Activated T-cell treated with anti-CD3 and anti-CD28 coated beads for 1 hour (primary cell): ENCODE results near the gene PCDH9.

Experiments used
- DNase-seq: peaks from one replicate; pipeline ENCODE4 v3.0.0-alpha.2; 2020; ENCODE audit warnings: low read depth

Gene PCDH9, protein sequence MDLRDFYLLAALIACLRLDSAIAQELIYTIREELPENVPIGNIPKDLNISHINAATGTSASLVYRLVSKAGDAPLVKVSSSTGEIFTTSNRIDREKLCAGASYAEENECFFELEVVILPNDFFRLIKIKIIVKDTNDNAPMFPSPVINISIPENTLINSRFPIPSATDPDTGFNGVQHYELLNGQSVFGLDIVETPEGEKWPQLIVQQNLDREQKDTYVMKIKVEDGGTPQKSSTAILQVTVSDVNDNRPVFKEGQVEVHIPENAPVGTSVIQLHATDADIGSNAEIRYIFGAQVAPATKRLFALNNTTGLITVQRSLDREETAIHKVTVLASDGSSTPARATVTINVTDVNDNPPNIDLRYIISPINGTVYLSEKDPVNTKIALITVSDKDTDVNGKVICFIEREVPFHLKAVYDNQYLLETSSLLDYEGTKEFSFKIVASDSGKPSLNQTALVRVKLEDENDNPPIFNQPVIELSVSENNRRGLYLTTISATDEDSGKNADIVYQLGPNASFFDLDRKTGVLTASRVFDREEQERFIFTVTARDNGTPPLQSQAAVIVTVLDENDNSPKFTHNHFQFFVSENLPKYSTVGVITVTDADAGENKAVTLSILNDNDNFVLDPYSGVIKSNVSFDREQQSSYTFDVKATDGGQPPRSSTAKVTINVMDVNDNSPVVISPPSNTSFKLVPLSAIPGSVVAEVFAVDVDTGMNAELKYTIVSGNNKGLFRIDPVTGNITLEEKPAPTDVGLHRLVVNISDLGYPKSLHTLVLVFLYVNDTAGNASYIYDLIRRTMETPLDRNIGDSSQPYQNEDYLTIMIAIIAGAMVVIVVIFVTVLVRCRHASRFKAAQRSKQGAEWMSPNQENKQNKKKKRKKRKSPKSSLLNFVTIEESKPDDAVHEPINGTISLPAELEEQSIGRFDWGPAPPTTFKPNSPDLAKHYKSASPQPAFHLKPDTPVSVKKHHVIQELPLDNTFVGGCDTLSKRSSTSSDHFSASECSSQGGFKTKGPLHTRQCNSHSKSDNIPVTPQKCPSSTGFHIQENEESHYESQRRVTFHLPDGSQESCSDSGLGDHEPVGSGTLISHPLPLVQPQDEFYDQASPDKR (N-terminal part only)

DNA sequence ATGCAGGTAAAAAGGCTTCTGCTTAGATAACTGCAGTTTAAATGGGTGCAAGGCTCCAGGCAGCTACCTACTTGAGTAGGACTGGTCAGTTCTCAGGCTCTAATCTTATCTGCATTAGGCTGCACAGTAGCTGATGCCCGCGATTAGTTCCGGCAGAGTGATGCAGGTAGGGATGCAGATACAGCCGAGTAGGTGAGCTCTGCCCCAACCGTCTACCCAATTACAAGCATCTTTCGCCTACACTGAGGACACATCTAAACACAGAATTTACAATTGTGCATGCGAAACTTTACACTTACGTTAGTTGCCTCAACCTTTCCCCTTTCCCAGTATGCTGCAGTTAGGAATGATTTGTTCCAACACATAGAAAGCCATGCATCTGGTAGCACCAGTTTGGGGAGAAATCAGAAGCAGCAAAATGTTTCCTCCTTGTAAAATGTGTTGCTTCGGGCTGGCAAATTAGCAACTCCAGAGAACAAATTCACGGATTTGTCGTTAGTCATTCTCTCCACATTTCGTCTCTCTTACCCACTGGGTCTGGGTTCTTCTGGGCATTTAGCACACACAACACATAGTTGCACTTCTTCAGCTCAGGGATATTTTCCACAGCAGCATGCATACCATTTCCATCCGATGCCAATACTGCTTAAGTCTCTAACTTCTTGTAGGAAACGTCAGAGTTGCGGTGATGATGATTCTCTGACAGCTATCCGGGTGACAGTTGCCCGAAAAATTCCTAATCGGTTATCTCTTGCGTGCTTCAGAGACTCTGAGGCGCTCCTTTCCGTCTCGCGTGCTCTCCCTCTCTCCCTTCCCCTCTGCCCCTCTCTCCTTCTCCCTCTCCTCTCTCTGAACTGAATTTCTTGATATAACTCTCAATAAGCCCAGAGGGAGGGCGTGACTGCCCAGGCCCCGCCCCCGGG is at the start of gene PCDH9:
Gene PCDH9, minus strand, starts transcription at position 856 of the 923 bp plus-strand sequence. CDS start 1,896 bp downstream, outside the sequence.
- no peak for DNase-seq

DNA sequence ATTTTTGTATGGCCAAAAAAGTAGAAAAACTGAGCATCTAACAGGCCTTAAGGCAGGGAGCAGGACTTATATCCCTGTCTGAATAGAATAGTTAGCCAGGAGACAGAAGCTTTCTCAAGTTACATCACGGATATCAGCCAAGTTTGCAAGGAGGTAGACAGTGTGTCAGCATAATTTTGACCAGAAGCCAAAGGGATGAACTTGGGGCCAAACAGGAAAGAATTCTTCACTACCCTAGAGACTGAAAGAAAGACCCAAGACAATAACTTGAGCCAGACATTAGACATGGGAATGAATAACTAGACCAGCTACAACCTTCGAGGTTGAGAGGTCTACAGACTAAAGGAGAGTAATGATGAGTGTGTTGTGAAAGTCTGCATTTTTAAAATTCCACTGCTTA is 48.1 kb upstream of the PCDH9 start:
- DNase-seq: no peak

DNA sequence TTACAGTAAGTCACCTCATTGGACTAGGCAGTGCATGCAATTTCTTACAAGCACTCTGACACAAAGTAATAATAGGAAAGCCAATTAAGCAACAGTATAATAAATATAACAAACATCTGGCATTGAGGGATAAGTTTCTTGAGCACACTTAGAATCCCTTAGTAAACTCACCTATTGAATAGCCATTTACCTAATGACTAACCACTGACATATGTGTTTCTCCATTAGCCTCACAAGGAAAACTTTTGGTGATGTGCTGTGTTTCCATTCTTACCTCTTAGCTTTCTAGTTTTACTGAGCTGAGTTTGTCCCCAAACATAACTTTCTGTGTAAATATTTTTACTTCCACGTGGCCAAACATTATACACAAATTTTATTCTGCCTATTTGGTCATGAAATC is 47.4 kb upstream of the PCDH9 start:
- DNase-seq: no peak

DNA sequence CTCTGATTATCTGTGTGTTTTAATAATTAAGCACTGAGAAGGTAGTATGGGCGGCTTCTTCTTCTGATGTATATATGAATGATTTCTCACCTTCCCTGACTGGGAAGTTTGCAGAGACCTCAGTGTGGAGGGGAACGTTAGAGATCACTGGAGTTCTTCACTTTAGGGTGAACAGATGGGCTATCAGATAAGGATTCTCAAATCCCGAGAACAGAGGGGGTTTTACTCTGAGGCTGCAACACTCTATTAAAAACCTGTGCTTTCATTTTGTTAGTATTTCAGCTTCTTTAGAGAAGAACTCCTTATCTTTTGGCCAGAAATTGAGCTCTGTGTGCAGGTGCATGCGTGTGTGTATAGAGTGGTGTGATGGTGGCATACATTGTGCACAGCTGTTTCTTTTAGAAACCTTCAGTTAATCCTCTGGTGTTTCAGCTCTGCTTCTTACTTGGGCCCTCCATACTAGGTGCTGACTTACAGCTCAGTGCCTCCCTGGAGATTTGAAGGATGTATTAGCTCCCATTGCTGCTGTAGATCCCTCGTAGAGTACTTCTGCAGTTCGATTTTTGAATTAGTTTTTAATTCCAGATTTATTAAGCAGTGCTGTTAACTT is 45.3 kb upstream of the PCDH9 start:
- DNase-seq: no peak

DNA sequence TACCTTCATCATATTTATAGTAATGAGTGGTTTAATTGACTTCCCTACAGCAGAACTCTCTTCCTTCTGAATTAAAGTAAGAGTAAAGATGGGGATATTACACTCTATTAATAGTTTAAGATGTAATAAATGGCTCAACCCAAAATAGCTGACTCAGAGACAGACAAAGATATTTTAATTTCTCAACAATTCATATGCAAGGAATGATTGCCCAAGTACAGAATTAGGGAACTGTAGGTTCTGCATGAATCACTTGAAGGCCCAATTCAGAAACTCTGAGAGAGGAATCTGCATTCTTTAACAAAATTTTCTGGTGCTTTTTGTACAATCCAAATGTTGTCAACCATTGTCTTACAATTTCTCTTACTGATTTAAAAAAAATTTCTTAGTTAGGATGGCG is 42.9 kb upstream of the PCDH9 start:
- DNase-seq: no peak

DNA sequence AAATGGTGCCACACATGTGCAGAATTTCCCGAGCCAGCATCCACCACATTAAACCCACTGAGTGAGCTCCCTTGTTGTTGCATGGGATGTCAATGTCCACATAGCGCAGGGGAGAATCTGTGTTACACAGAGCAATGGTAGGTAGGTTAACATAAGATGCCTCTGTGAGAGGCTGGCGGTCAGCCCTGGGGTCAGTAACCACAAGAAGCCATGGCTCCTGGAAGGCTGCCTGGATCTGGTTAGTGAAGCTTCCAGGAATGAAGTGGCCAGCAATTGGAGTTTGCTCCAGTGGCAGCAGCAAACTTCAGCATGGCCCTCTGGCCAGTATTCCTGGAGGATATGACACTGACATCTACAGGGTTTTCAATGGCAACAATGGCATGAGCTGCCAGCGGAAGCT is 37.0 kb upstream of the PCDH9 start:
- no peak for DNase-seq

DNA sequence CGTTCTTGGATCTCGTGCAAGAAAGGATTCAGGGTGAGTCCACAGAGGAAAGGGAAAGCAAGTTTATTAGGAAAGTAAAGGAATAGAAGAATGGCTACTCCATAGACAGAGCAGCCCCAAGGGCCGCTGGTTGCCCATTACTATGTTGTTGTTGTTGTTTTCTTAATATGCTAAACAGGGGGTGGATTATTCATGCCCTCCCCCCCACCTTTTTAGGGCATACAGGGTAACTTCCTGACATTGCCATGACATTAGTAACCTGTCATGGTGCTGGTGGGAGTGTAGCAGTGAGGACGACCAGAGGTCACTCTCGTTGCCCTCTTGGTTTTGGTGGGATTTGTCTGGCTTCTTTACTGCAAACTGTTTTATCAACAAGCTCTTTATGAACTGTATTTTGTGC is 29.1 kb upstream of the PCDH9 start:
- DNase-seq: no peak

DNA sequence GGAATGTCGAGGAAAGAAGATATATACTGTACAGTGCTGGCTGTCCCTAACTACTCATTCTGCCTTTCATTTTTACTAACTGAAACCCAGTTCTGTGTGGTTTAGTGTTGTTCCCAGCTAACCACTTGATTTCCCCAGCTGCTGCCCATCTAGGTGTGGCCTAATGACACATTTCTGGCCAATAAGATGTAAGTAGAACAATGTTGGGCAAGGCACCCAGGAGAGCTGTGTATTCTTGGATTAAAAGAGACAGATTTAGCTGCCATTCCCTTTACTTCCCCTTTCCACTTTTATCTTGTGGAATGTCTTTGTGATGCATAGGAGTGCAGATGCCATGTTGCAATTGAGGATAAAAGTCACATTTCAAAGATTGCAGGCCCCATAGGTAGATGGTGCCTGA is 28.3 kb upstream of the PCDH9 start:
- DNase-seq: no peak

DNA sequence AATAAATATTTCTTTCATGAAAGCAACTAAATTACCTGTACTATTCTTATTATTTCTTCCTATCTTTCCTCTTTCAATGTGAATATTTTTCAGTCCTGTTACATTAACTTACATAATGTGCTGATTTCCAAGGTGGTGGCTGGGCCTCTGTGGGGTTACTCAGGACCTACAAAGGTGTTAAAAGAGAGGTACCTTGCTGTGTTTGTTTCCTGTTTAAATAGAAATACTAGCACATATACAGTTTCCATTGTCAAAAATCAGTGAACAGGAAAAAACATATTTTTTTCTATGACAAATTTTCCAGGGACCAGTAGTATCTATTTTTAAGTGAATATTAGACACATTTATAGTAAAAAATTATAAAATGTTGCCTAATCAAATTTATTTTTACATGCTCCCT is 8.7 kb upstream of the PCDH9 start:
- DNase-seq: no peak

DNA sequence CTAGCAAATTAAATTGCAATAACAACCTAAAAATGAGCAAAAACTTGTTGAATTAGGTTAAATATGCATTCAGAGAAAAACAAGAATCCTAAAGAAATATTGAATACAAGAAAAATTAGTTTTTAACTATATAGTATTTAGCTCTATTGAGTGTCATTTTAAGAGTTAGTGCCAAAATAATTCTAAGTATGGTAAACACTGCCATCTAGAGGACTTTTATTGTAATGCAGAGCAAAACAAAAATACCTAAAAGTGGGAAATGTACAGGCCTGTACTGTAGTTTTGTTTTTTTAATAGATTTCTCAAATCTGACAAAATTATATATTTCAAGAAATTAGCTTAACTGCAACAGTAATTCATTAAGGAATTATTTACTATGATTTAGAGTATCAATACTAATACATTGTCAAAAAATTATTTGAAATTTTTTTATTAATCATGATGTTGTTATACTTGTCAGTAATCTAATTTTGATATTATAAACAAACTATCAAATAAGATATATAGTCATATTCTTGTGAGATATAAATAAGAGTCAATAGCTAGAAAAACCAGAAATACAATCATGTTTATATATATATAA is 8.2 kb upstream of the PCDH9 start:
- no peak for DNase-seq

DNA sequence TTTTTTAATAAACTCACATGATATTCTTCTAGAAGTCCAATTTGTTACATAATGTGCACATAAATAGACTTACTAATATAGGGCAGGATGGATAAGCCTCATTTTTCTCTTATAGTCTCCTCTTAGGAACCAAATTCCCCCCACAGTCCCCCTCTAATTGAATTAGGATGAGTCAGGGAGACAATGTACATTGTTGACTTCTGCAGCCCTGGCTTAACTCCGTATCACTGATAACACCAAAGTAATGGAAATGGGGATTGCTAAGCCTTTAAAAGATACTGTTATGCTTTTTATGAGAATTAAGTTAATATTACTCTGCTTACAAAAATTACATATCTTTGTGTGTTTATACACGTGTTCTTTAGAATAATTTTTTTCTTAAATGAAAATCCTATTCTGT is 5.1 kb upstream of the PCDH9 start:
- DNase-seq: no peak

DNA sequence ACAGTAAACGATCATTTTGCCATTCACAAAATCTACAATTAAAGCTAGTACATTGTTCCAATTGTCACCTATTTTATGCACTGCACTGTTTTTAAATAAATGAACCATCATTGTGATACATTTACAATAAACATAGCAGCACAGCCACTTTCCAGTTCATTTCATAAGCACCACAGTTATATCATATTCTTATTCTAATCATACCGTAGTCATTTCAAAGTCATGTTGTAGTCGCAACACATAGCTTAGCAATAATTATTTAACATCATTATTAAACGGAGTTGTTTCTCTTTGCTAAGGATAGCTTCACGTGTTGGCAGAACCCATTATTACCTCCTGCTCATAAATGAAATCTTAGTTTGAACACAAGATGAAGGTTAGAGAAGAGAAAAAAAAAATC is 2.2 kb upstream of the PCDH9 start:
- no peak for DNase-seq

DNA sequence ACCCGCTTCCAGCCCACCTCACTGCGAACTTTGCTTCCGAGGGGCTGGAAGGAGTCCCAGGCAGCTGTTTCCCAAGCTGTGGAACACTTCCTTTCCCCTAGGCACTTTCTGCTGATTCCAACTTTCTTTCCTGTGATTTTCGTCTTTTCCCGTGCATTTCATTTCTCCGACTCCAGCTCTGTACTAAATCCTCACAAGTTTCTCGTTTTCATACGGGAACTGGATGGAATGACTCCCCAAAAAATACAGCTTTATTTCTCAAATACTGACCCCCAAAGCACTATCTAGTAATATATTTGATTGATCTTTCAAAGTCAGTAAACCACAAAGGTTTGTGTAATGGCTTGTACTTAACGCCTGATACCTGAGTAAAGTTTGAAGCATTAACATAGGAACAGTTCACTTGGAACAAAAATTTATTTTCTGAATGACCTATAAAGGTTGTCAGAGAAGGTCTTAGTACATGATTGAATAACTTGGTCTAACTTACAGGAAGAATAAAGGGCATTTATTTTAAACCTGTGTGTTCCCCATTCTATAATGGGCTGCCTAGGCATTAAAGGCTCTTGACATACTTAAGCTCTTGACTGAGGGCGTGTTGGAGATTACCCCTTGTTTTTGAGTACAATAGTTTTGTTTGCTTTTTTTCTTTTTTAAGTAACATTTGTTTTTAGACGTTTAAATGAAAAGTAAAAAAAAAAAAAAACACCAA is 1.3 kb upstream of the PCDH9 start:
- no peak for DNase-seq

DNA sequence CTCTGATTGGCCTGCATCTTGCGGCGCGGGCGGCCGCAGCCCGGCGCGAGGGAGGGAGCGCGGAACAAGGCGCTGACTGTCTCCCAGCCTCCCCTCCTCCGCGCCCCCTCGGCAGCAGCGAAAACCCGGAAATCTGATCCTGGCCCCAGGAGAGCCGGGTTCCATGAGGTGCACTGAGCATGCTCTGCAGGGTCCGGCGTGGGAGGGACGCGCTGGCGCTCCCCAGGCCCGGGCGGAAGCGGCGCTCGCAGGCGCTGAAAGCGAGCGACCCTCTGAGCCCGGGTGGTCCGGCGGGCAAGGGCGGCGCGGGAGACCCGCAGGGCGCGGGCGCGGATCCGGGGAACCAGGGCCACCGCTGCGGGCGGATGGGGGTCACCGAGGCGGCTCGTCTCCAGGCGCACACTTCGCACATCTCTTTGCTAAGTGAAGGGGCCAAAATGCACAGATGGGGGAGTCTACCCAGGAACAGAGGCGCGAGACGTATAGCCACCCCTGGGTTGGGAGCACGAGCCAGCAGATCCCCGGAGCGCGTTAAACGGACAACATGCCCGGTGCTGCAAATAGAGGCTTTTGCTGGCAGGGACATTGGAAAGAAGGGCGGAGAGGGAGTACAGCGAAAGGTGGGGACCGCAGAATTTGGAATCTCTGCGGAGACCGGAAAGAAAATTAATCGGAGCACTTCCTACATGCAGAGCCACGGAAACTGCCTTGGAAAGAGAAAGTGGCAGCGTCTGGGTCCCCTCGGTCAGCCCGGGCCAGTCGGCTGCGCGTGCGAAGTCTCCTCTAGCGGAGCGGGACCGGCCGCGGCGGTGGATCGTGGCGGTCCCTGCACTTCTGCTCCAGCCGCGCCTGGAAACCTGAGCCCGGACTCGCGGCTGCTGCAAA is 510 bp upstream of the PCDH9 start:
- peak; percentile 63 for DNase-seq

DNA sequence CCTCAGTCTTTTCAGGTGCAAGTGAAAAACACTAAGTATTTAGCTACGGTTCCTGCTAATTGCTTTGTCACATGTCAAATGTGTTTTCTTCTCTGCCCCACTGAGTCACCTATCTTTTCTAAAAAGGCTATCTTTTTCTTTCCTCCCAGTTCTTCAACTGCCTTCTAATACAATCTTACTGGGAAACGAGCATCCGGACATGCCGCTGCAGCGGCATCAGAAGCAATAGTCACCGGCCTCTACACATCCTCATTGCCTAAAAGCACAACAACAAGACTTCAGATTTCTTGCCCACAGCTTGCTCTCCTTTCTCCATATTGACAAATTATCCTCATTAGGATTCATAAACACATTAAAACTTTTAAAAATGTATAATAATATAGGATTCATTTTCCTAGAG is 1.2 kb downstream of the PCDH9 start:
- DNase-seq: no peak

DNA sequence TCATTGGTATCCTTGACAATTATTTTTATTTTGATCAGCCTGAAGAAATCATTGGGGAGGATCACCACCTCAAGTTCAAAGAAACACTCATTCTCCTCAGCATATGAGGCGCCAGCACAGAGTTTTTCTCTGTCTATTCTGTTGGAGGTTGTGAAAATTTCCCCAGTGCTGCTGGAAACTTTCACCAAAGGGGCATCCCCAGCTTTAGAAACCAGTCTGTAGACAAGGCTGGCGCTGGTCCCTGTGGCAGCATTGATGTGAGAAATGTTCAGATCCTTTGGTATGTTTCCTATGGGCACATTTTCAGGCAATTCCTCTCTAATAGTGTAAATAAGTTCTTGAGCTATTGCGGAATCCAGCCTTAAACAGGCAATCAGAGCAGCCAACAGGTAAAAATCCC is 2.1 kb downstream of the PCDH9 start:
- no peak for DNase-seq

DNA sequence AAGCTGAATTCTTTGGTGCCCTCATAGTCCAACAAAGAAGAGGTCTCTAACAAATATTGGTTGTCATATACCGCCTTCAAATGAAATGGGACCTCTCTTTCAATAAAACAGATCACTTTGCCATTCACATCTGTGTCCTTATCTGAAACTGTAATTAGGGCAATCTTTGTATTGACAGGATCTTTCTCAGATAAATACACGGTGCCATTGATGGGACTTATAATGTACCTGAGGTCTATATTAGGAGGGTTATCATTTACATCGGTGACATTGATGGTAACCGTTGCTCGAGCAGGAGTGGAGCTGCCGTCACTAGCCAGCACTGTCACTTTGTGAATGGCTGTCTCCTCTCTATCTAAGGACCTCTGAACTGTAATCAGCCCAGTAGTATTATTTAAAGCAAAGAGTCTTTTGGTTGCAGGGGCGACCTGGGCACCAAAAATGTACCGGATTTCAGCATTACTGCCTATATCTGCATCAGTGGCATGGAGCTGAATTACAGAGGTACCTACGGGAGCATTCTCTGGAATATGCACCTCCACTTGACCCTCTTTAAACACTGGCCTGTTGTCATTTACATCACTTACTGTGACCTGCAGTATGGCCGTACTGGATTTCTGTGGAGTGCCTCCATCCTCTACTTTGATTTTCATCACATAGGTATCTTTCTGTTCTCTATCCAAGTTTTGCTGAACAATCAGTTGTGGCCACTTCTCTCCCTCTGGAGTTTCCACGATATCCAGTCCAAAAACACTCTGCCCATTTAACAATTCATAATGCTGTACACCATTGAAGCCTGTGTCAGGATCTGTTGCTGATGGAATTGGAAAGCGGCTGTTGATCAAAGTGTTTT is 2.8 kb downstream of the PCDH9 start:
- DNase-seq: no peak

DNA sequence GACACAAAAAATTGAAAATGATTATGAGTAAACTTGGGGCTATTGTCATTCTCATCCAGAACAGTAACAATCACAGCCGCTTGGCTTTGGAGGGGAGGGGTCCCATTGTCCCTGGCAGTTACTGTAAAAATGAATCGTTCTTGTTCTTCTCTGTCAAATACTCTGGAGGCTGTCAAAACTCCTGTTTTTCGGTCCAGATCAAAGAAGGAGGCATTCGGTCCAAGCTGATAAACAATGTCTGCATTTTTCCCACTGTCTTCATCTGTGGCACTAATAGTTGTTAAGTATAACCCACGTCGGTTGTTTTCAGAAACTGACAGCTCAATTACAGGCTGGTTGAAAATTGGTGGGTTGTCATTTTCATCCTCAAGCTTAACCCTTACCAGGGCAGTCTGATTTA is 3.4 kb downstream of the PCDH9 start:
- DNase-seq: no peak
